Caco-2 (cell line): Measurements from ENCODE around the gene HOXB7. TPM values are rescaled to one million over a fixed set of nuclear protein-coding genes. Genes with fewer than 3 reads are reported as not detected.

Experiments
- BruUV-seq: library from RNA; stranded (reverse); fragments of 400-500 nt; replicated peaks from 2 replicates; lab custom pipeline; 2021; lab: Mats Ljungman, UMichigan
- CTCF ChIA-PET: fragments of 300-600 bp; sonication (Branson Sonifier 250); formaldehyde crosslinking; loops from one replicate; lab custom pipeline; 2022; ENCODE audit warnings: antibody characterized with exemption; lab: Charles Lee
- POLR2A ChIA-PET: fragments of 300-600 bp; sonication (Branson Sonifier 250); formaldehyde crosslinking; loops from one replicate; lab custom pipeline; 2022; ENCODE audit warnings: antibody characterized with exemption; lab: Charles Lee
- DNase-seq, 2 experiments: peaks; one replicate each; pipeline versions ENCODE4 v3.0.0 to v3.0.0-alpha.2; 2020 to 2022
- H3K27me3 ChIP-seq: replicated peaks from 2 replicates; pipeline ENCODE4 v1.6.0; 2011; ENCODE audit warnings: low read length; ENCODE audit not compliant: control insufficient read depth, insufficient read depth
- H3K36me3 ChIP-seq: 2 replicates; pipeline ENCODE4 v1.5.1; 2011; ENCODE audit warnings: low read length; ENCODE audit not compliant: control insufficient read depth, insufficient read depth
- H3K4me1 ChIP-seq: fragments of 250-450 bp; sonication (Bioruptor Pico); 2 replicates; pipeline ENCODE4 v1.5.1; 2020; ENCODE audit warnings: mild to moderate bottlenecking
- H3K4me3 ChIP-seq: 2 replicates; pipeline ENCODE4 v1.5.1; 2011; ENCODE audit warnings: low read depth, mild to moderate bottlenecking, control low read depth, low read length
- H3K9me3 ChIP-seq: fragments of 250-450 bp; sonication (Bioruptor Pico); 2 replicates; pipeline ENCODE4 v1.5.1; 2020; ENCODE audit warnings: mild to moderate bottlenecking, moderate library complexity
- H3K27ac Mint-ChIP-seq: one replicate; pipeline ENCODE4 v1.8.0; 2022; ENCODE audit warnings: mixed read lengths; ENCODE audit not compliant: unreplicated experiment
- H3K27me3 Mint-ChIP-seq: one replicate; pipeline ENCODE4 v1.8.0; 2022; ENCODE audit warnings: mixed read lengths; ENCODE audit not compliant: insufficient read depth, unreplicated experiment
- H3K36me3 Mint-ChIP-seq: one replicate; pipeline ENCODE4 v1.8.0; 2022; ENCODE audit warnings: mild to moderate bottlenecking, mixed read lengths; ENCODE audit not compliant: insufficient read depth, unreplicated experiment
- H3K4me1 Mint-ChIP-seq: one replicate; pipeline ENCODE4 v1.8.0; 2022; ENCODE audit warnings: low read depth, mixed read lengths; ENCODE audit not compliant: unreplicated experiment
- H3K4me3 Mint-ChIP-seq: one replicate; pipeline ENCODE4 v1.8.0; 2022; ENCODE audit warnings: mild to moderate bottlenecking, moderate library complexity, mixed read lengths; ENCODE audit not compliant: unreplicated experiment
- H3K9me3 Mint-ChIP-seq: one replicate; pipeline ENCODE4 v1.8.0; 2022; ENCODE audit warnings: mixed read lengths; ENCODE audit not compliant: unreplicated experiment
- intact Hi-C: fragments of 100-400 bp; cut with micrococcal nuclease; formaldehyde crosslinking; loops from one replicate; pipeline ENCODE4 v1.10.0; 2022; ENCODE audit not compliant: unreplicated experiment
- total RNA-seq: library from RNA; stranded (reverse); gene quantifications from 2 replicates; pipeline ENCODE4 v1.2.3, GENCODE V29; 2022
- TF ChIP-seq, protein P1 (sequence below), 2 experiments: fragments of 200-600 bp in 1 of 2; IDR thresholded peaks; 1 replicate in 1 of 2; 2 replicates in 1 of 2; pipeline versions ENCODE4 v1.5.1 to v1.8.0; 2011 to 2022; ENCODE audit warnings: antibody characterized with exemption in 1 of 2, control low read depth in 1 of 2, inconsistent platforms in 1 of 2, low read depth in 1 of 2, low read length in 1 of 2, mild to moderate bottlenecking in 1 of 2, moderate library complexity in 1 of 2; ENCODE audit not compliant: insufficient read depth in 1 of 2, severe bottlenecking in 1 of 2, unreplicated experiment in 1 of 2

Gene HOXB7
- total RNA-seq, 1 experiment from 2014 or later, result 28.2 TPM

DNA sequence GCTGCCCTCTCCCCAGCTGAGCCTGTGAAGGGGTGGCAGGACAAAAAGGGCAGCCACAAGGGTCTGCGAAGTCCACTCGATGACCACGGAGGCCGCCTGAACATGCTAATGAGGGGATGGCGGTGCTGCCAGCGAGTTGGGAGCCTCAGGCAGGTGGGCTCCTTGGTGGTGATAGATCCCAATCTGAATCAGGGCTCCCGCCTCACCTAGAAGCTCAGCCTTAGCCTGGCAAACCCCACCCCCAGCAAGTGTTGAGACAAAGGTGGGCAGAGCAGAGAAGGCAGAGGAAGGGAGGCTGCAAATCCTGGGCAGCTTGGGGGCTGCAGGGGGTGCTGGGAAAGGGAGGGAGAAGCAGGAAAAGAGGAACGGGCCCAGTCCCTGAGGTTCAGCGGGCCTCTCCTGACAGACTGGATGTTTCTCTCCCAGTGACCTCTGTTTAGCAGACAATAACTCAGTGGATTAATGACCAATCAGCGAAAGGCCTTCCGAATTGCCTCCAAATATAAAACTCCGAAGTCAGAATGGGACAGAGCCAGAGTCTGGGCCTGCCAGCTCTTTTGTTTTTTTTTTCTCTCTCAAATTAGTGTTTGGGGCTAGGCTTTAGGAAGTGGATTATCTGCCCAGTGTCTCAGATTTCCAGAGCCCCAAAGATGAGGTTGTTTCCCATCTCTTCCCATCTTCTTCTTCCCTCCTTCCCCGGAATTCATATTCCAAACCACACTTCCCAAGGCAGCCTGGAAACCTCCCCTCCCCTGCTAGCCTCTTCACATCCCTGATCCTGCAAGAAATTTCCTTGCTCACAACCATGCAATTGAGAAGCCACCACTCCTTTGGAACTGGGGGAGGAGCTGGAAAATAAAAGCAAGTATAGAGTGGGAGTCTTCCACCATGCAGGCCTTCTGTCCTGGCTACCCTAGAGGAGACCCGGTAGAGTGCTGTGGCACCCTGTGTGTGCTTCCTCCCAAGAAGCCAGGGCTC lies 50.7 kb downstream of the HOXB7 start:
- Mint-ChIP-seq H3K9me3 (no peaks in the 10 kb centered on the region), H3K4me3 (no peak overlapping the region), H3K36me3 (no peaks in the 10 kb centered on the region), H3K27ac (no peak overlapping the region), H3K4me1 (peaks cover 3% of the 10 kb centered on the region), H3K27me3 (no peaks in the 10 kb centered on the region)
- intact Hi-C loops, result no loop called here
- H3K4me1 ChIP-seq, result peaks cover 3% of the 10 kb centered on the region; the same call in 1 of the 2 replicates
- no peak overlapping the region for H3K4me3 ChIP-seq
- ChIA-PET CTCF (interaction anchor here (0.7 to 0.8 kb wide), 2 partner anchors 28 to 38 kb away, joined by 3 to 4 read pairs; no protein-coding TSS in a partner anchor), POLR2A (no interaction called here)
- no TSS peak for BruUV-seq
- no peaks in the 10 kb centered on the region for H3K36me3 ChIP-seq
- H3K27me3 ChIP-seq, result no peaks in the 10 kb centered on the region; the same call in 1 of the 2 replicates
- TF ChIP-seq, protein P1, sequence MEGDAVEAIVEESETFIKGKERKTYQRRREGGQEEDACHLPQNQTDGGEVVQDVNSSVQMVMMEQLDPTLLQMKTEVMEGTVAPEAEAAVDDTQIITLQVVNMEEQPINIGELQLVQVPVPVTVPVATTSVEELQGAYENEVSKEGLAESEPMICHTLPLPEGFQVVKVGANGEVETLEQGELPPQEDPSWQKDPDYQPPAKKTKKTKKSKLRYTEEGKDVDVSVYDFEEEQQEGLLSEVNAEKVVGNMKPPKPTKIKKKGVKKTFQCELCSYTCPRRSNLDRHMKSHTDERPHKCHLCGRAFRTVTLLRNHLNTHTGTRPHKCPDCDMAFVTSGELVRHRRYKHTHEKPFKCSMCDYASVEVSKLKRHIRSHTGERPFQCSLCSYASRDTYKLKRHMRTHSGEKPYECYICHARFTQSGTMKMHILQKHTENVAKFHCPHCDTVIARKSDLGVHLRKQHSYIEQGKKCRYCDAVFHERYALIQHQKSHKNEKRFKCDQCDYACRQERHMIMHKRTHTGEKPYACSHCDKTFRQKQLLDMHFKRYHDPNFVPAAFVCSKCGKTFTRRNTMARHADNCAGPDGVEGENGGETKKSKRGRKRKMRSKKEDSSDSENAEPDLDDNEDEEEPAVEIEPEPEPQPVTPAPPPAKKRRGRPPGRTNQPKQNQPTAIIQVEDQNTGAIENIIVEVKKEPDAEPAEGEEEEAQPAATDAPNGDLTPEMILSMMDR (IDR thresholded peaks at IDR 0.05; ENCODE audit: insufficient read depth in 1 of 2, low read depth in 1 of 2, low read length in 1 of 2, severe bottlenecking in 1 of 2, unreplicated experiment in 1 of 2), result no peak
- no peak for DNase-seq
- H3K9me3 ChIP-seq, result no peaks in the 10 kb centered on the region

DNA sequence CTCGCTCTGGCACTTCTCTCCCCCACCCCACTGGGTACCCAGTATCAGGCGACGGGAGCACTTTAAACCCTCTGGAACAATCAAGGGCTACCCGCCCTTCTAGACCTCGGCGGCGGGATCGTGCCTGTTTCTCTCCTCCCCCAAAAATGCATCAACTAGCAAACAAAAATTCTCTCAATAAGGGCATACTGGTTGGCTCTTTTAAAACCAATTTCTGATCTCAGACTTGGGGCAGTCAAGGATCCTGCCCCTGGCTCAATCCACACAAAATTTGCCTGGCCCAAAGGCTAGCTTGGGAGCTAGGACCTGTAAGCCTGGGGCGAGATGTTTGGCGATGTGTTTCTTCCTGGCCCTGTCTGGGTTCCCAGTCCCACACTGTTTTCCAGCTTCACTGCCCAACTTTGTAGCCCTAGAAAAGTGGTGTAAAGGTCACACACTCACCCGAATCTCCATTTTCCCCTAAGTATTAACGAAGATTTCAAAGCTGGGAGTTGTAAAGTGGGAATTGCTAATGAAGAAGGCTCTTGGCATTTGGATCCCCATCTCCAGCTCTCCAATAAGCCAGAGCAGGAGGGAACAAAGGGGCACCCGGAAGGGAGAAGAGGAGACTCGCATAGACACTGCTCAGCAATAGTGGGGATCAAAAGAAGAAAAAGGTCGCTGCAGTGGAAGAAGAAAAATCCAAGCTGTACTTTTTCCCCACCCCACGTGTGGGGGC lies 51.5 kb downstream of the HOXB7 start:
- Histone ChIP-seq H3K4me1 (peaks cover 9% of the 10 kb centered on the region), H3K27me3 (no peaks in the 10 kb centered on the region; the same call in 1 of the 2 replicates), H3K36me3 (no peaks in the 10 kb centered on the region), H3K9me3 (no peaks in the 10 kb centered on the region), H3K4me3 (no peak overlapping the region)
- Mint-ChIP-seq H3K27me3 (no peaks in the 10 kb centered on the region), H3K4me1 (peaks cover 7% of the 10 kb centered on the region), H3K4me3 (no peak overlapping the region), H3K36me3 (no peaks in the 10 kb centered on the region), H3K27ac (no peak overlapping the region), H3K9me3 (no peaks in the 10 kb centered on the region)
- TF ChIP-seq, protein P1 (IDR thresholded peaks at IDR 0.05; ENCODE audit: insufficient read depth in 1 of 2, low read depth in 1 of 2, low read length in 1 of 2, severe bottlenecking in 1 of 2, unreplicated experiment in 1 of 2), result no peak
- POLR2A ChIA-PET, result no interaction called here
- DNase-seq, result no peak
- CTCF ChIA-PET, result interaction anchor here (0.8 kb wide), 2 partner anchors 12 to 37 kb away, joined by 4 read pairs; no protein-coding TSS in a partner anchor
- intact Hi-C loops, result no loop called here
- BruUV-seq, result no TSS peak

- intact Hi-C loops, result no loop called here
- ChIA-PET CTCF (interaction anchor here (0.8 kb wide), 1 partner anchor 12 kb away, joined by 4 read pairs; no protein-coding TSS in a partner anchor), POLR2A (no interaction called here)
- Histone ChIP-seq H3K4me1 (peaks cover 9% of the 10 kb centered on the region), H3K4me3 (no peak overlapping the region), H3K36me3 (no peaks in the 10 kb centered on the region), H3K27me3 (no peaks in the 10 kb centered on the region; the same call in 1 of the 2 replicates), H3K9me3 (no peaks in the 10 kb centered on the region)
- H3K4me1 Mint-ChIP-seq, result peaks cover 7% of the 10 kb centered on the region
- DNase-seq, result no peak
- no TSS peak for BruUV-seq
- TF ChIP-seq, protein P1 (IDR thresholded peaks at IDR 0.05; ENCODE audit: insufficient read depth in 1 of 2, low read depth in 1 of 2, low read length in 1 of 2, severe bottlenecking in 1 of 2, unreplicated experiment in 1 of 2), result no peak
- H3K36me3 Mint-ChIP-seq, result no peaks in the 10 kb centered on the region
- H3K4me3 Mint-ChIP-seq, result no peak overlapping the region
- no peaks in the 10 kb centered on the region for H3K27me3 Mint-ChIP-seq
- H3K9me3 Mint-ChIP-seq, result no peaks in the 10 kb centered on the region
- no peak overlapping the region for H3K27ac Mint-ChIP-seq
Measured at GRCh38 chr17:48558831-48559121, 52.0 kb downstream of the HOXB7 start.
